PFSK-1 (cell line): Measurements from ENCODE around the gene RAPGEF2.

Experiments
- FOXP2 ChIP-seq: optimal IDR thresholded peaks from 2 replicates; pipeline ENCODE3; 2011; ENCODE audit warnings: borderline replicate concordance, control low read depth, inconsistent platforms; ENCODE audit not compliant: insufficient read depth; ENCODE audit errors: extremely low read length, extremely low read depth
- POLR2AphosphoS5 ChIP-seq: IDR thresholded peaks from 2 replicates; pipeline ENCODE4 v1.6.1; 2012; ENCODE audit warnings: low read depth, mild to moderate bottlenecking, control low read depth, low read length, moderate library complexity
- REST ChIP-seq, 2 experiments: IDR thresholded peaks; 2 replicates each; pipeline versions ENCODE4 v1.6.1 to v1.8.0; 2011 to 2012; ENCODE audit warnings: low read depth in 2 of 2, low read length in 2 of 2, control low read depth in 1 of 2, inconsistent platforms in 1 of 2, mild to moderate bottlenecking in 1 of 2, moderate library complexity in 1 of 2; ENCODE audit not compliant: insufficient read depth in 1 of 2
- SIN3A ChIP-seq: IDR thresholded peaks from 2 replicates; pipeline ENCODE4 v1.6.1; 2012; ENCODE audit warnings: mild to moderate bottlenecking, low read length, moderate library complexity, borderline replicate concordance; ENCODE audit not compliant: insufficient read depth
- TAF1 ChIP-seq: IDR thresholded peaks from 2 replicates; pipeline ENCODE4 v1.6.1; 2012; ENCODE audit warnings: low read length, control low read depth, borderline replicate concordance; ENCODE audit not compliant: insufficient read depth

Gene RAPGEF2

GRCh38 chr4:159219862-159220261 is 117.0 kb downstream of the RAPGEF2 start:
- TF ChIP-seq POLR2AphosphoS5 (no peak), SIN3A (no peak), REST (IDR thresholded peaks at IDR 0.05; ENCODE audit: insufficient read depth in 1 of 2, low read depth in 2 of 2, low read length in 2 of 2) (no peak), TAF1 (no peak), FOXP2 (no peak)

GRCh38 chr4:159220353-159220752 is 117.5 kb downstream of the RAPGEF2 start:
- no peak for TF ChIP-seq REST (IDR thresholded peaks at IDR 0.05; ENCODE audit: insufficient read depth in 1 of 2, low read depth in 2 of 2, low read length in 2 of 2)

- TF ChIP-seq FOXP2, result no peak
- no peak for TF ChIP-seq POLR2AphosphoS5
- no peak for TF ChIP-seq REST (IDR thresholded peaks at IDR 0.05; ENCODE audit: insufficient read depth in 1 of 2, low read depth in 2 of 2, low read length in 2 of 2)
- no peak for TF ChIP-seq SIN3A
- no peak for TF ChIP-seq TAF1
These were observed 118.4 kb downstream of the RAPGEF2 start for GRCh38 chr4:159221280-159221679.

- TF ChIP-seq REST (IDR thresholded peaks at IDR 0.05; ENCODE audit: insufficient read depth in 1 of 2, low read depth in 2 of 2, low read length in 2 of 2) (no peak), POLR2AphosphoS5 (no peak), SIN3A (no peak), TAF1 (no peak), FOXP2 (no peak)
These were observed 119.2 kb downstream of the RAPGEF2 start for GRCh38 chr4:159222043-159222552.

GRCh38 chr4:159224408-159224807 is 121.5 kb downstream of the RAPGEF2 start:
- TF ChIP-seq FOXP2 (no peak), POLR2AphosphoS5 (no peak), TAF1 (no peak), SIN3A (no peak), REST (IDR thresholded peaks at IDR 0.05; ENCODE audit: insufficient read depth in 1 of 2, low read depth in 2 of 2, low read length in 2 of 2) (no peak)
